CD4-positive, alpha-beta T cell treated with Interleukin-12 subunit alpha and Interleukin-12 subunit beta, for 1 hour (primary cell): Measurements from ENCODE around the gene MIER2.
"Not testable (repeated sequence)": the region's sequence is repeated elsewhere in the genome, so short reads cannot be mapped to it uniquely, and the experiment has no call there.

Source experiments
- DNase-seq: peaks from one replicate; pipeline ENCODE4 v3.0.0-alpha.2; 2020

MIER2 gene

DNA sequence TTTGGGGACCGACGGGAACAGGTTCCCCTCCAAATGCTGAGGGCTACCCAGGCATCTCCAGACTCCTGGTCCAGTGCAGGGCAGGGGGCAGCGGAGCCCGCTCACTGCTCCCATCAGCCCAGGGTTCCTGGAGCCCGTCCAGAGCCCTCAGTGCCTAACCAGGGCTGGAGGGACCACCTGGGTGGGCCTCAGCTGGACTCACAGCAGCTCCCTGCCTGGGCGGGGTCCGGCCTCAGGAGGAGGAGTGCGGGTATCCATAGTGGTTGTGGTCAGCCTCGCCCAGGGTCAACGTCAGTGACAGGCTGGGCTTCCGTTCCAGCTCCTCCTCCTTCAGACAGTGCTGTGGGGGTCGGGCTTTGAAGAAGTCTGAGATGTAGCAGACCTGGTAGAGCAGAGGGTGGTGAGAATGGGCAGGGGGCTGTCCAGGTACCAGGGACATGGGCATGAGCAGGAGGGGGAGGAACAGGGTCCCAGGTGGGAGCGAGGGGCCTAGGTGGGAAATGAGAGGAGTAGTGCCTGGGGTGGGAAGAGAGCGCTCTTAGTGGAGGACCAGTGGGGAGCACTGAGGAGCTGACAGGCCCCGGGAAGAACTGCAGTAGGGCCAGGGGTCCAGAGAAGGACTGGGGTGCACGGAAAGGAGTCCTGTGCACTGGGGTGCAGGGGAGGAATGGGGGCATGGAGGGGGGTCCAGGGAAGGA is 63.3 kb downstream of the MIER2 start:
- DNase-seq = no peak

DNA sequence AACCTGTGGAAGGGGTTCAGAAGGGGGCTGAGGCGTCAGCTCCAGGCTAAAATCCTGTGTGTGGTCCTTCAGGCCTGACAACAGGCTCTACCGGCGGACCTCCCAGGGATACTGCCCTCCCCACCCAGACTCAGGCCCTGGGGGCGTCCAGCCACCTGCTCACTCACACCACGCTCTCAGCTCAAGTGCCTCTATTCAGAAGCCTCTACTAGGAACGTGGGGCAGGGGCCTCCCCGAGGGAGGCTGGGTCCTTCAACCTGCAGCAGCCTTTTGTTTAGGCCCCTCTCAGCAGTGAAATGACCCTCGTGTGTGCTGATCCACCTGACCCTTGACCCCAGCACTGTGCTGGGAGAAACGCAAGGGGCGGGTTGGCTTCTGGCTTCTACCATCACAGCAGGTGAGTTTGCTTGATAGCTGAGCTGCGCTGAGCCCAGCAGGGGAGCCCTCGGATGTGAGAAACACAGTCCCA is 64.0 kb downstream of the MIER2 start:
- DNase-seq = no peak

DNA sequence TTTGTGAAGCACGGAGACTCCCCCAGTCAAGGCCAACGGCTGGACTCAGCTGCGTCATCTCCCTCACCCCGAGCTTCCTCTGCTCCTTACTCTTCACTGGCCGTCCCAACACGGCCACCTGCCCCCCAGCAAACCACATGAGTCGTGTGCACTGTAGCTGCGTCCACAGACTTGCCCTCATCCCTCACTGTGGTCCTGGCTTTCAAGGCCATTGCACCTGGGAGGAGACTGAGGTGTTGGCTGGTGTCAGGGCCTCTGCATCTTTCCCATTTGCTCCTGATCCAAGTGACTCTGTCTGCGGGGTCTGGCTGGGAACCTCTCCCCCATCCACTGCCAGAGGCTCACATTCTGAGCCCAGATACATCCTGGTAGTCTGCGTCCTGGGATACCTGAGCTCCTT is 64.9 kb downstream of the MIER2 start:
- no peak for DNase-seq

DNA sequence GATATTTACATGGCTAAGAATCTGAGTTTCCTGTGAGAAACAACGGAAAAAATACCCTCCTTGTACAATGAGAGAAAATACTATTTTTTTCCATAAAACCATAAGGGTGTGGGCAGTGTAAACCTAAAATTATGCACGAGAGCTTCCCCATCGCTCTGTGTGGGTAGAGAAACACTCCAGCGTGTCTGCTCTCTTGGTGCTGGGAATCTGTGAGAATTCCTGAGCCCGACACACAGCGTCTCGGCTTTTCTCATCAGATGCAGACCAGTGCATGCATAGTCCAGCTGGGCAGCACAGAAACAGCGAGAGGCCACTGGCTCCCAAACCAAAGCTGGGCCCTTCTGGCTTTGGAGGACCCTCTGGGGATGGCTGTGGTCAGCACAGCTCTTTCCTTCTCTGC is 65.4 kb downstream of the MIER2 start:
- DNase-seq = no peak

DNA sequence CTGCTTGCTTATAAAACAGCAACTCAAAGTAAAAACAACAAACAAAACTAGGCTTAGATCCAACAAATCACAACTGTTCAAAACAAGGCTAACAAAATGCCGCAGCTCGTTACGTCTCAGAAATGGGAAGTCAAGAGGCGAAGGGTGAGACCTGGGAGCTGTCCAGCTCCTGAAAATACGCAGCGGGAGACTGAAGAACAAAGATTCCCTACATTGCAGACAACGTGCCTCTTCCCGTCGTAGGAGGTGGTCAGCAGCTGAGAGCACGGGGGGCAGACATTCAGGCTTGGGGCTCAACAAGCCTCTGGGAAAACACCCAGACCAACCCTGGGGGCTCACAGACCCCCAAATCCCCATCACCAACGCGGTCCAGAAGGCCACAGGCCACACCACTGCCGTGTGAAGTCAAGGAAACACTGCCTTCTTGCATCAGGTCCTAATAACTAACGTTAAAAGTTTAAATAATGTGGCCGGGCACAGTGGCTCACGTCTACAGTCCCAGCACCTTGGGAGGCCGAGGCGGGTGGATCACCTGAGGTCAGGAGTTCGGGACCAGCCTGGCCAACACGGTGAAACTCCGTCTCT is 66.9 kb downstream of the MIER2 start:
- no peak for DNase-seq

DNA sequence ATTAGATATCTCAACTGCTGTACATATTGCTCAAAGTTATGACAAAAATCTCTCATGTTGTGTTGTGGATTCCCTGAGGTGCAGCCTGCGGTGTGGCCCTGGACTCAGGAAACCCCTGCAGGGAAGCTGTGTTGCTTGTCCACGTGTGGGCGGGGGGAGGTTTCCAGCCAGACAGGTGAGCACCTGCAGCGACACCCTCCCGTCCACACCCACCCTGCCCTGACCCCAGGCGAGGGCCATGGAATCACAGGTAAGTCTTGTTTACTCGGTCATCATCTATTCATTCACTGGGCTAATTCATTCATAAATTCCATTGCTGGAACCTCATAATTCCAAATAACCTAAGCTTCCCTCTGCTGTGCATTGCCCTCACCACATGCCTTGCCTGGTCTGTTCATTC is 67.5 kb downstream of the MIER2 start:
- DNase-seq = no peak

DNA sequence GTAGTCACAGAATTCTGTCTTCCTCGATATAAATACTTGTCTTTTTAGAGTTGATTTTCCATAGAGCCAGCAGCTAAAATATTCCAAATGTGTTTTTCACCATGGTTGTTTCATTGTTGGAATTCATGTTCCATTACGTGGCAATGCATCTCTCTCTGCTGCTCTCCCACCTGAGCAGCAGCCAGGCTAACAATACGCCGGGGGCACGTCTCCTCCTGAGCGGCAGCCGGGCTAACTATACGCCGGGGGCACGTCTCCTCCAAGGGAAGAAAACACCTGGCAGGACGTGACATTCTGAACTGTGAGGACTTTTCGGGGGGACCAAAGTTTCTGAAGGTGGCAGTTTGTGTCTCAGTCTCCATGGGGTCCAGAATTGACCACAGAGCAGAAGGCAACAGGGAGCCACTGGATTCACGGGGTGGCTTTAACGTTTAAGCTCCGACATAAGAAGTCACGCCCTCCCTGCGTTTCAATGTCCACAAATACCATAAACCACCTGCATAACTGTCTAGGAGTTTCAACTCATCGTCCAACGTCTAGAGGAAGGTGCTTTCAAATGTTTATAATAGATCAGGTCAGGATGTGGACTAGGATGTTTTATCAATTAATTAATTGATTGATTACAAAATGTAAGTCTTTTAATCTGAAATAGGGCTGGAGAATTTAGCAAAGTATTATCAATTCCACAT is 68.5 kb downstream of the MIER2 start:
- no peak for DNase-seq

DNA sequence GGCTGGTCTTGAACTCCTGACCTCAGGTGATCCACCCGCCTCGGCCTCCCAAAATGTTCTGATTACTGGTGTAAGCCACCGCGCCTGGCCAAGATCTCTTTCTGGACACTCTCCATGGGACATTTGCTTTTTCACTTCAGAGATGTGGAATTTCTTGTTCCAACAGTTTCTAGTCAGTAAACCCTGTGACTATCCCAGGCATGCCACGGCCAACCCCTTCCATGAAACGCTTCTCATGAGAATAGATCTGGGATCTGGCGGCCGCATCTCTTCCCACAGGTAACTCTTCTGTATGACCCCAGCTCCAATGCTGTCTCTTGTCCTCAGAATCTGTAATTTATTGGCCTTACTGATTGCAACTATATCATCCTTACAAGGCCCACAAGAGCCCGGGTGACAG is 69.6 kb downstream of the MIER2 start:
- DNase-seq = no peak

DNA sequence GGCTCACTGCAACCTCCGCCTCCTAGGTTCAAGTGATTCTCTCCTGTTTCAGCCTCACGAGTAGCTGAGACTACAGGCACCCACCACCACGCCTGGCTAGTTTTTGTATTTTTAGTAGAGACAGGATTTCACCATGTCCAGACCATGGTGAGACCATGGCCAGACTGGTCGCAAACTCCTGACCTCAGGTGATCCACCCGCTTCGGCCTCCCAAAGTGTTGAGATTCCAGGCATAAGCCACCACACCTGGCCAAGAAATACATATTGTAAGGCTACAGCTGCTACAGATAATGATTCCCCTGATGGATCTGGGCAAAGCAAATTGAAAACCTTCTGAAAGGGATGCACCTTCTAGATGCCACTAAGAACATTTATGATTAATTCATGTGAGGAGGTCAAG is 71.2 kb downstream of the MIER2 start:
- no peak for DNase-seq

DNA sequence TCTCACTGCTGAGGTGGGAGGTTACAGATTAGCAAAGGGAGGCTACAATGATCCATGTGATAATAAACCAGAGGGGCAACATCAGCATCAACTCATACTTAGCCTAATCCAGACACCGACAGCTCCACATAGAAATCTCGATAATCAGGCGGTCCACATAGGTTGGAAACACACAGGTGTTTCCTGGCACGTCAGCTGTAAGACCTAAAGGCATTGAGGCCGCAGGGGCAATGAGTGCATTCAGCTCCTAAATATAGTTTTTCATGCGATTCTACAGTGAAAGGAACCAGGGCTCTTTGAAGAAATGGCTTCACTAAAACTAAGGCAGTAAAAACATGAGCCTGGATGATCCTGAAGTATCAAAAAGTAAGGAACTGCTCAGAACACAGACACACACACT is 72.7 kb downstream of the MIER2 start:
- DNase-seq = no peak

DNA sequence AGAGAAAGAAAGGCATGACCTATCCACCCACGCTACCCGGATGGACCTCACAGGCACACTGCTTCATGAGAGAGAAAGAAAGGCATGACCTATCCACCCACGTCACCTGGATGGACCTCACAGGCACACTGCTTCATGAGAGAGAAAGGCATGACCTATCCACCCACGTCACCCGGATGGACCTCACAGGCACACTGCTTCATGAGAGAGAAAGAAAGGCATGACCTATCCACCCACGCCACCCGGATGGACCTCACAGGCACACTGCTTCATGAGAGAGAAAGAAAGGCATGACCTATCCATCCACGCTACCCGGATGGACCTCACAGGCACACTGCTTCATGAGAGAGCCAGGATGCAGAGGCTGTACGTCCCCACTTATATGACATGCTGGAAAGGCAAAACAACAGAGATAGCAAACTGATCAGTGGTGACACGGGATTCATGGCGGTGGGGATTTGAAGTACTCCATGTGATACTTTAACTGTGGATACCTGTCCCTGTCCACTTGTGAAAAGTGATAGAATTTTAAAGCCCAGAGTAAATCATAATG is 73.8 kb downstream of the MIER2 start:
- not testable (repeated sequence) for DNase-seq

DNA sequence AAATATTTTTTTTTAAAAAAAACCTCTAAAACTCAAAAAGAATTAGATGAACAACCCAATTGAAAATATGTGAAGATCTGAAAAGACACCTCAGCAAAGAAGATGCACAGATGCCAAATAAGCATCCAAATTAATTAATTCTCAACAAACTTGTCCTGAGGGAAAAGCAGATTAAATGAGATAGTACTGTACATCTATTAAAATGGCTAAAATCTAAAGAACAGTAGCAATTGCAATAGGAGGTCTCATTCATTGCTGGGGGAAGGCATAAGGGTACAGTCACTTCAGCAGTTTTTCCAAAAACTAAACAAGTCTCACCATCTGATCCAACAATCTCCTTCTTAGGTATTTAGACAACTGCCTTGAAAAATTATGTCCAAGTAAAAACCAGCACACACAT is 75.4 kb downstream of the MIER2 start:
- no peak for DNase-seq

DNA sequence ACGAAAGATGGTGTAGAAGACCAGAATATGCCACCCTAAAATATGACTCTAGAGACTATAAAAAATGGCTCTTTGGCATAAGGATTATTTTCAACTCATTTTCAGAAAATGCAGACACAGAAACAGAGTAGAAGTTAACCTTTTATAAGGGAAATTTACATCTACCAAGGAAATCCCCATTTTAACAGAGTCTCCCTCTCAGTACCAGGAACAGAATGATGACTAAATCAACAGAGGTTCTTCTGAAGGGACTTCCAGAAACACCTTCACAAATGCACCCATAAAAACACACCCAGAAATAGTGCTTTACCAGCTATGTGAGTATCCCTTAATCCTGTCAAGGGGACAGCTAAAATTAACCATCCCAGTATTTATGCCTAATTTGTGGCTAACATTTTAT is 82.5 kb downstream of the MIER2 start:
- DNase-seq = no peak

DNA sequence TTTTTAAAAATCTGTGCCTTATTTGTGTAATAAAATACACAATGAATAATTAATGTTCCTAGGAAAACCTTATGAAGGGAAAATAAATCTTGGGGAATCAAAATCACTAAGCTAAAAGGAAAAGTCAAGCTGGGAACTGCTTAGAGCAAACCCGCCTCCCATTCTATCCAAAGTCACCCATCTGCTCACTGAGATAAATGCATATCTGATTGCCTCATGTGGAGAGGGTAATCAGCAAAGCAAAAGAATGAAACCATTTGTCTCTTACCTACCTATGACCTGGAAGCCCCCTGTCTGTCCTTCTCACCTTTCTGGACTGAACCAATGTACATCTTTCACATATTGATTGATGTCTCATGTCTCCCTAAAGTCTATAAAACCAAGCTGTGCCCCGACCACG is 87.8 kb downstream of the MIER2 start:
- DNase-seq = not testable (repeated sequence)
